K562 (cell line): ENCODE data around the gene VPS9D1. TPM values are rescaled to one million over a fixed set of nuclear protein-coding genes. Genes with fewer than 3 reads are reported as not detected.

Source experiments
- BMI1 ChIP-seq: fragments of 150-350 bp; IDR thresholded peaks from 2 replicates; pipeline ENCODE4 v1.6.1; 2014; ENCODE audit warnings: low read length
- CBFA2T2 ChIP-seq: fragments of 450-650 bp; conservative IDR thresholded peaks from 2 replicates; pipeline ENCODE4 v1.6.1; 2017; ENCODE audit warnings: mild to moderate bottlenecking
- GATAD2A ChIP-seq: fragments of 450-650 bp; IDR thresholded peaks from 2 replicates; pipeline ENCODE4 v1.6.1; 2017
- HCFC1 ChIP-seq: IDR thresholded peaks from 2 replicates; pipeline ENCODE4 v1.6.1; 2012; ENCODE audit warnings: low read depth, low read length, improper control_type of control experiment
- KLF6 ChIP-seq: fragments of 250-450 bp; sonication (Bioruptor Pico); IDR thresholded peaks from 2 replicates; pipeline ENCODE4 v1.4.0; 2020; ENCODE audit warnings: mild to moderate bottlenecking, moderate library complexity, borderline replicate concordance
- MBD2 ChIP-seq: sonication (generic); IDR thresholded peaks from 2 replicates; pipeline ENCODE4 v1.6.1; 2016; ENCODE audit warnings: low read depth, borderline replicate concordance
- MECOM ChIP-seq: fragments of 250-450 bp; sonication (Bioruptor Pico); IDR thresholded peaks from 2 replicates; pipeline ENCODE4 v1.8.0; 2022; ENCODE audit warnings: inconsistent platforms
- MIER1 ChIP-seq: fragments of 450-650 bp; IDR thresholded peaks from 2 replicates; pipeline ENCODE4 v1.6.1; 2016; ENCODE audit warnings: antibody characterized with exemption, mild to moderate bottlenecking, low read depth
- RAD21 ChIP-seq, 2 experiments: fragments of 250-450 bp in 1 of 2; fragments of 450-650 bp in 1 of 2; sonication (Bioruptor Pico) in 1 of 2; formaldehyde crosslinking in 1 of 2; IDR thresholded peaks in 1 of 2; conservative IDR thresholded peaks in 1 of 2; 2 replicates each; pipeline versions ENCODE4 v1.4.0 to v1.8.0; 2020 to 2022; ENCODE audit warnings: mild to moderate bottlenecking in 2 of 2, moderate library complexity in 1 of 2
- RCOR1 ChIP-seq, 2 experiments: IDR thresholded peaks; 2 replicates each; pipeline ENCODE4 v1.6.1; 2012; ENCODE audit warnings: low read depth in 2 of 2, low read length in 2 of 2, borderline replicate concordance in 1 of 2, improper control_type of control experiment in 1 of 2
- SRSF7 ChIP-seq: fragments of 200-400 bp; formaldehyde crosslinking; optimal IDR thresholded peaks from 2 replicates; pipeline ENCODE3; 2017; ENCODE audit warnings: mild to moderate bottlenecking, low read depth, low read length
- TCF3 ChIP-seq: sonication (generic); formaldehyde crosslinking; IDR thresholded peaks from 2 replicates; pipeline ENCODE4 v1.4.0; 2020; ENCODE audit warnings: mild to moderate bottlenecking, missing genetic modification reagents
- TSC22D4 ChIP-seq: fragments of 450-650 bp; IDR thresholded peaks from 2 replicates; pipeline ENCODE4 v1.6.1; 2016; ENCODE audit warnings: missing genetic modification characterization, missing biosample characterization, control low read depth
- ZNF165 ChIP-seq: fragments of 250-450 bp; sonication (Bioruptor Pico); IDR thresholded peaks from 2 replicates; pipeline ENCODE4 v1.4.0; 2020; ENCODE audit warnings: borderline replicate concordance
- ZNF23 ChIP-seq: fragments of 250-450 bp; sonication (Bioruptor Pico); IDR thresholded peaks from 2 replicates; pipeline ENCODE4 v1.4.0; 2020; ENCODE audit warnings: mild to moderate bottlenecking
- ZNF408 ChIP-seq: fragments of 250-450 bp; sonication (Bioruptor Pico); IDR thresholded peaks from 2 replicates; pipeline ENCODE4 v1.4.0; 2020; ENCODE audit warnings: low read depth, mild to moderate bottlenecking, moderate library complexity
- polyA plus RNA-seq, 8 experiments: library from polyadenylated mRNA; depleted of rRNA in 4 of 8; stranded (reverse) in 5 of 8; unstranded in 3 of 8; fragments of >200 nt; fragmentation: Nextera tagmentation in 2 of 8; fragmentation: Illumina TruSeq in 1 of 8; extraction: Ambion mirVana in 2 of 8; extraction: Trizol in 1 of 8; gene quantifications; 2 replicates each; pipeline versions ENCODE4 v1.2.1 to v1.2.3, GENCODE V29; 2011 to 2014; ENCODE audit warnings: inconsistent platforms in 1 of 8, missing spikeins in 1 of 8
- total RNA-seq, 7 experiments: library from RNA; depleted of rRNA in 6 of 7; stranded (reverse); fragments of >200 nt in 6 of 7; fragmentation: Illumina TruSeq in 2 of 7; extraction: Trizol in 2 of 7; gene quantifications; 2 replicates each; pipeline versions ENCODE4 v1.2.1 to v1.2.3, GENCODE V29; 2011 to 2021; ENCODE audit warnings: low replicate concordance in 1 of 7
- TF ChIP-seq, protein P1 (sequence below): fragments of 250-450 bp; sonication (Bioruptor Pico); IDR thresholded peaks from 2 replicates; pipeline ENCODE4 v1.4.0; 2020; ENCODE audit warnings: borderline replicate concordance
- TF ChIP-seq, protein P2 (sequence below): IDR thresholded peaks from 3 replicates; pipeline ENCODE4 v1.6.1; 2011; ENCODE audit warnings: borderline replicate concordance, mild to moderate bottlenecking, moderate library complexity; ENCODE audit not compliant: insufficient read length; ENCODE audit errors: extremely low read depth
- TF ChIP-seq, protein P3 (sequence below), 2 experiments: fragments of 150-350 bp in 1 of 2; IDR thresholded peaks; 2 replicates each; pipeline ENCODE4 v1.6.1; 2012 to 2016; ENCODE audit warnings: low read depth in 2 of 2, low read length in 2 of 2, mild to moderate bottlenecking in 1 of 2, moderate library complexity in 1 of 2

The VPS9D1 gene
- total and polyA plus RNA-seq, 9 of the 15 experiments (the other 6 are each of a cell fraction or from before 2014, with no cell fraction given) = 0.33 to 3.1 (median 1.1) TPM

DNA sequence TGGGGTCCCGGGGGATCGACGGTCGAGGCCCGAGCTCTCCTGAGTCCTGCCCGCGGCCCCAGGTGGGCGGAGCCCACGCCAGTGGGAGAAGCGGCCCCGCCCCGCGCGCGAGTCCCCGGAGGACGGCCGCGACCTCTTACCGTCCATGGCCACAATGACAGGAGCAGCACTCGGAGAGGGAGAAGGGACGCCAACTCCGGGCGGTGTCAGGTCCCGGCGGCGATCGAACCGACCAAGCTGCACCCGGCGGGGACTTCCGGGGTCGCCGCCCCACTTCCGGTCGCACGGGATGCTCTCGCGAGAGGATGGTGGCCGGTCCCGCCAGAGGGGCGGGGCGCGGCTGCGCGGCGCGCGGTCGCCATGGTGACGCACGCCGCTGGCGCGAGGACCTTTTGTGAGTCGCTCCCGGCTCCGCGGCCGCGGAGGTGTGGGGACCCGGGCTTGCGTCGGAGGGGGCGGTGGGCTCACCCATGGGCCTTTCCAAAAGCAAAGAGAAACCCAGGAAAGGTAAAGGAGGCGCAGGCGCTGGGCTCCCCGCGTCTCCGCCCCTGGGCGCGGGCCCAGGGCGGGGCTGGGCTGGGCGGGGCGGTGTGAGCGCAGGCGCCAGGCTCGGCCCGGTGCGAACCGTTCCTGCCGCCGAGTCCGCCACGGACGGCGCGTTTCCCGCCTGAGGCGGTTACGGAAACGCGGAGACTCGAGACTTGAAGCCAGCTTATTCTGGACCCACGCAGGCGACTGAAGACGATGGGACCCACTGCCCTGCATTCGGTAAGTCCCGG, 63.1 kb downstream of the VPS9D1 start, which contains the start of the genes CHMP1A and SPATA33 (continued):
- TF ChIP-seq ZNF23 (CRISPR knock-in tag) = no peak
- TF ChIP-seq MIER1 = no peak
- no peak for TF ChIP-seq CBFA2T2
- peak; percentile 77; the same call in 1 of the 2 replicates for TF ChIP-seq BMI1
- TF ChIP-seq TSC22D4 (tag) = no peak
- TF ChIP-seq MECOM (CRISPR knock-in tag) = no peak
- no peak for TF ChIP-seq SRSF7
- TF ChIP-seq, protein P1, sequence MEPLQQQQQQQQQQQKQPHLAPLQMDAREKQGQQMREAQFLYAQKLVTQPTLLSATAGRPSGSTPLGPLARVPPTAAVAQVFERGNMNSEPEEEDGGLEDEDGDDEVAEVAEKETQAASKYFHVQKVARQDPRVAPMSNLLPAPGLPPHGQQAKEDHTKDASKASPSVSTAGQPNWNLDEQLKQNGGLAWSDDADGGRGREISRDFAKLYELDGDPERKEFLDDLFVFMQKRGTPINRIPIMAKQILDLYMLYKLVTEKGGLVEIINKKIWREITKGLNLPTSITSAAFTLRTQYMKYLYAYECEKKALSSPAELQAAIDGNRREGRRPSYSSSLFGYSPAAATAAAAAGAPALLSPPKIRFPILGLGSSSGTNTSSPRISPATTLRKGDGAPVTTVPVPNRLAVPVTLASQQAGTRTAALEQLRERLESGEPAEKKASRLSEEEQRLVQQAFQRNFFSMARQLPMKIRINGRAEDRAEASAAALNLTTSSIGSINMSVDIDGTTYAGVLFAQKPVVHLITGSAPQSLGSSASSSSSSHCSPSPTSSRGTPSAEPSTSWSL = 0 out of 2 replicates have a peak, but pooled peaks have one; percentile 39
- TF ChIP-seq RAD21 (CRISPR knock-in tag; conservative IDR thresholded peaks at IDR 0.05 in 1 of 2, IDR thresholded peaks at IDR 0.05 in 1 of 2) = no peak
- TF ChIP-seq GATAD2A = no peak
- TF ChIP-seq, protein P2, sequence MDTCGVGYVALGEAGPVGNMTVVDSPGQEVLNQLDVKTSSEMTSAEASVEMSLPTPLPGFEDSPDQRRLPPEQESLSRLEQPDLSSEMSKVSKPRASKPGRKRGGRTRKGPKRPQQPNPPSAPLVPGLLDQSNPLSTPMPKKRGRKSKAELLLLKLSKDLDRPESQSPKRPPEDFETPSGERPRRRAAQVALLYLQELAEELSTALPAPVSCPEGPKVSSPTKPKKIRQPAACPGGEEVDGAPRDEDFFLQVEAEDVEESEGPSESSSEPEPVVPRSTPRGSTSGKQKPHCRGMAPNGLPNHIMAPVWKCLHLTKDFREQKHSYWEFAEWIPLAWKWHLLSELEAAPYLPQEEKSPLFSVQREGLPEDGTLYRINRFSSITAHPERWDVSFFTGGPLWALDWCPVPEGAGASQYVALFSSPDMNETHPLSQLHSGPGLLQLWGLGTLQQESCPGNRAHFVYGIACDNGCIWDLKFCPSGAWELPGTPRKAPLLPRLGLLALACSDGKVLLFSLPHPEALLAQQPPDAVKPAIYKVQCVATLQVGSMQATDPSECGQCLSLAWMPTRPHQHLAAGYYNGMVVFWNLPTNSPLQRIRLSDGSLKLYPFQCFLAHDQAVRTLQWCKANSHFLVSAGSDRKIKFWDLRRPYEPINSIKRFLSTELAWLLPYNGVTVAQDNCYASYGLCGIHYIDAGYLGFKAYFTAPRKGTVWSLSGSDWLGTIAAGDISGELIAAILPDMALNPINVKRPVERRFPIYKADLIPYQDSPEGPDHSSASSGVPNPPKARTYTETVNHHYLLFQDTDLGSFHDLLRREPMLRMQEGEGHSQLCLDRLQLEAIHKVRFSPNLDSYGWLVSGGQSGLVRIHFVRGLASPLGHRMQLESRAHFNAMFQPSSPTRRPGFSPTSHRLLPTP = no peak
- TF ChIP-seq, protein P3, sequence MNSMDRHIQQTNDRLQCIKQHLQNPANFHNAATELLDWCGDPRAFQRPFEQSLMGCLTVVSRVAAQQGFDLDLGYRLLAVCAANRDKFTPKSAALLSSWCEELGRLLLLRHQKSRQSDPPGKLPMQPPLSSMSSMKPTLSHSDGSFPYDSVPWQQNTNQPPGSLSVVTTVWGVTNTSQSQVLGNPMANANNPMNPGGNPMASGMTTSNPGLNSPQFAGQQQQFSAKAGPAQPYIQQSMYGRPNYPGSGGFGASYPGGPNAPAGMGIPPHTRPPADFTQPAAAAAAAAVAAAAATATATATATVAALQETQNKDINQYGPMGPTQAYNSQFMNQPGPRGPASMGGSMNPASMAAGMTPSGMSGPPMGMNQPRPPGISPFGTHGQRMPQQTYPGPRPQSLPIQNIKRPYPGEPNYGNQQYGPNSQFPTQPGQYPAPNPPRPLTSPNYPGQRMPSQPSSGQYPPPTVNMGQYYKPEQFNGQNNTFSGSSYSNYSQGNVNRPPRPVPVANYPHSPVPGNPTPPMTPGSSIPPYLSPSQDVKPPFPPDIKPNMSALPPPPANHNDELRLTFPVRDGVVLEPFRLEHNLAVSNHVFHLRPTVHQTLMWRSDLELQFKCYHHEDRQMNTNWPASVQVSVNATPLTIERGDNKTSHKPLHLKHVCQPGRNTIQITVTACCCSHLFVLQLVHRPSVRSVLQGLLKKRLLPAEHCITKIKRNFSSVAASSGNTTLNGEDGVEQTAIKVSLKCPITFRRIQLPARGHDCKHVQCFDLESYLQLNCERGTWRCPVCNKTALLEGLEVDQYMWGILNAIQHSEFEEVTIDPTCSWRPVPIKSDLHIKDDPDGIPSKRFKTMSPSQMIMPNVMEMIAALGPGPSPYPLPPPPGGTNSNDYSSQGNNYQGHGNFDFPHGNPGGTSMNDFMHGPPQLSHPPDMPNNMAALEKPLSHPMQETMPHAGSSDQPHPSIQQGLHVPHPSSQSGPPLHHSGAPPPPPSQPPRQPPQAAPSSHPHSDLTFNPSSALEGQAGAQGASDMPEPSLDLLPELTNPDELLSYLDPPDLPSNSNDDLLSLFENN (IDR thresholded peaks at IDR 0.05; ENCODE audit: low read depth in 2 of 2, low read length in 2 of 2) = no peak
- TF ChIP-seq HCFC1 = peak; percentile 70
- TF ChIP-seq ZNF165 (CRISPR knock-in tag) = no peak
- peak; percentile 77; the same call in 1 of the 2 replicates for TF ChIP-seq KLF6 (CRISPR knock-in tag)
- TF ChIP-seq RCOR1 (IDR thresholded peaks at IDR 0.05; ENCODE audit: borderline replicate concordance in 1 of 2, low read depth in 2 of 2, low read length in 2 of 2) = no peak; a peak in 1 of 4 replicates
- TF ChIP-seq ZNF408 = no peak
- TF ChIP-seq TCF3 = no peak; the same call in 1 of the 2 replicates
- 0 out of 2 replicates have a peak, but pooled peaks have one; percentile 40 for TF ChIP-seq MBD2
